Measurements from ENCODE around the gene UPK3A. TPM values are rescaled to one million over a fixed set of nuclear protein-coding genes. Genes with fewer than 3 reads are reported as not detected.

UPK3A gene
- total RNA-seq, 4 donors from 2014 or later: not detected

DNA sequence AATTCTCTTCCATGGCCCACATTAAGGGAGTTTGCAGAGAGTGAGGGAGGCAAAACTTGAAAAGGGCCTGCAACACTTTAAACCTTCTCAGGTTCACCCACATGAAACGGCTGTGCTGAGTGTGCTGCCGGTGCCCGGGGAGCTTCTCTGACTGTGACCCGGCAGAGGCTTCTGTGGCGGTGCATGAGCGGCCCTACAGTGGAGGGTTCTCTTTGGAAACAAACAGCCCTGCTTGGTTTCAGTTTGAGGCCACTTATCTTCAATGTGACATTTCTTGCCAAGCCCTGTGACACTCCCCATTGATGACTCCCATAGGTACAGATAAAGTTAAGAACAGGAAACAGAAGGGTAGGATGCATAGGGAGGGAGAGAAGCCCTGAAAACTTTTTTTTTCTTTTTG, 56.7 kb downstream of the UPK3A start:
- H3K27ac ChIP-seq: no peak overlapping the region
- intact Hi-C loops (cut with DNase I; ENCODE audit: low total_unique reads): no loop called here
- DNase-seq: no peak
- no peaks in the 10 kb centered on the region for H3K9me3 ChIP-seq
- TF ChIP-seq, protein P1, sequence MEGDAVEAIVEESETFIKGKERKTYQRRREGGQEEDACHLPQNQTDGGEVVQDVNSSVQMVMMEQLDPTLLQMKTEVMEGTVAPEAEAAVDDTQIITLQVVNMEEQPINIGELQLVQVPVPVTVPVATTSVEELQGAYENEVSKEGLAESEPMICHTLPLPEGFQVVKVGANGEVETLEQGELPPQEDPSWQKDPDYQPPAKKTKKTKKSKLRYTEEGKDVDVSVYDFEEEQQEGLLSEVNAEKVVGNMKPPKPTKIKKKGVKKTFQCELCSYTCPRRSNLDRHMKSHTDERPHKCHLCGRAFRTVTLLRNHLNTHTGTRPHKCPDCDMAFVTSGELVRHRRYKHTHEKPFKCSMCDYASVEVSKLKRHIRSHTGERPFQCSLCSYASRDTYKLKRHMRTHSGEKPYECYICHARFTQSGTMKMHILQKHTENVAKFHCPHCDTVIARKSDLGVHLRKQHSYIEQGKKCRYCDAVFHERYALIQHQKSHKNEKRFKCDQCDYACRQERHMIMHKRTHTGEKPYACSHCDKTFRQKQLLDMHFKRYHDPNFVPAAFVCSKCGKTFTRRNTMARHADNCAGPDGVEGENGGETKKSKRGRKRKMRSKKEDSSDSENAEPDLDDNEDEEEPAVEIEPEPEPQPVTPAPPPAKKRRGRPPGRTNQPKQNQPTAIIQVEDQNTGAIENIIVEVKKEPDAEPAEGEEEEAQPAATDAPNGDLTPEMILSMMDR (IDR thresholded peaks at IDR 0.05): no peak
- no peak for TF ChIP-seq POLR2A (IDR thresholded peaks at IDR 0.05)
- H3K4me1 ChIP-seq: no peaks in the 10 kb centered on the region
- H3K36me3 ChIP-seq: no peaks in the 10 kb centered on the region
- H3K27me3 ChIP-seq: no peaks in the 10 kb centered on the region
- H3K4me3 ChIP-seq: no peak overlapping the region

DNA sequence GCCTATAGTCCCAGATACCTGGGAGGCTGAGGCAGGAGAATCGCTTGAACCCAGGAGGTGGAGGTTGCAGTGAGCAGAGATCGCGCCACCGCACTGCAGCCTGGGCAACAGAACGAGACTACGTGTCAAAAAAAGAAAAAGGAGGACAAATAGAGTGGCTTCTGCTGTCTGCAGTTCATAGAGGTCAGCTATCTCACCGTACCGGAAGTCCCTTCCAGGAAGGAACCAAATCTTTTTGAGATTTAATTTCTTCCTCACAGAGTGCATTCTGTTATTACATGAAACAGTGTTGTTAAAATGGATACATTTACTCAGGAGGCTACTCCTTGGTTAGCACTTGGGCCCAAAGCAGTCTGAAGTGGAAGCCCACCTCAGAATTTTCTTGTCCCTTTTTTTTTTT, 58.4 kb downstream of the UPK3A start:
- intact Hi-C loops (cut with DNase I; ENCODE audit: low total_unique reads): no loop called here
- Histone ChIP-seq H3K36me3 (no peaks in the 10 kb centered on the region), H3K27me3 (no peaks in the 10 kb centered on the region), H3K27ac (no peak overlapping the region), H3K4me3 (no peak overlapping the region), H3K9me3 (no peaks in the 10 kb centered on the region), H3K4me1 (no peaks in the 10 kb centered on the region)
- DNase-seq: no peak
- no peak for TF ChIP-seq POLR2A (IDR thresholded peaks at IDR 0.05)
- TF ChIP-seq, protein P1 (IDR thresholded peaks at IDR 0.05): no peak

DNA sequence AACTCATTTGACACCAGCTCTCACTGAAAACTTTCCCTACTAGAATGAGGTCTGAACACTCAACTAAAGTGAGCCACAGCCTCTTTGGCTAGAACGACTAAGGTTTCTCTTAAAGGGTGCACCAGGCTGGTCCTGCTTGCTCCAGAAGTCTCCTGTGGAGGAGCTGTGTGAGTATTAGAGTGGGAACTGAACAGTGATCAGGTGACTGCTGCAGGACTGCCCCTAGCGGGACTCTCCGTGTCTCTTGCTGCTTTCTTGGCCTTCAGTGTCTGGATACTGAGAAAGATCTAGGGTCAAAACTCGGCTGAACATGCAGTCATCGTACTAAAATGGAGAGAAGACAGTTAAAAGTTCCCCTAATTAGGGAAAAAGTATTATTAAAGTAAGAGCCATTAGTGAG, 59.6 kb downstream of the UPK3A start:
- intact Hi-C loops (cut with DNase I; ENCODE audit: low total_unique reads): no loop called here
- Histone ChIP-seq H3K27me3 (no peaks in the 10 kb centered on the region), H3K4me1 (no peaks in the 10 kb centered on the region), H3K27ac (no peak overlapping the region), H3K4me3 (no peak overlapping the region), H3K36me3 (no peaks in the 10 kb centered on the region), H3K9me3 (no peaks in the 10 kb centered on the region)
- no peak for DNase-seq
- no peak for TF ChIP-seq POLR2A (IDR thresholded peaks at IDR 0.05)
- TF ChIP-seq, protein P1 (IDR thresholded peaks at IDR 0.05): peak in 1 of 4 experiments; percentile 20

Other genes starting within 250 kb of the UPK3A start
- 100 to 1,000 TPM in 2 of 4 donors, 10 to 100 TPM in 2; 45.7 to 558 (median 101) TPM for gene NUP50, start 121.0 kb upstream of the UPK3A start, total RNA-seq
- 10 to 100 TPM in 3 of 4 donors, 1 to 10 TPM in 1; 9.4 to 31.8 (median 19.6) TPM for gene KIAA0930, start 44.1 kb upstream of the UPK3A start, total RNA-seq
- gene FAM118A, start 25.0 kb downstream of the UPK3A start, total RNA-seq: 10 to 100 TPM; 16.5 to 97.9 (median 46.7) TPM
- under 1 TPM in 1 of 4 donors, not detected in 3; 0.35 TPM for gene SMC1B, start 128.7 kb downstream of the UPK3A start, total RNA-seq
- gene RIBC2, start 128.7 kb downstream of the UPK3A start, total RNA-seq: 1 to 10 TPM in 2 of 4 donors, not detected in 2; 2.4 to 3.9 TPM
- 100 to 1,000 TPM; 388 to 644 (median 479) TPM for gene FBLN1, start 217.9 kb downstream of the UPK3A start, total RNA-seq